ENCODE measurements around the gene NAPA.

GRCh38 chr19:47529018-47529742 lies 14.3 kb upstream of the NAPA start:
- TF ChIP-seq, protein P1, sequence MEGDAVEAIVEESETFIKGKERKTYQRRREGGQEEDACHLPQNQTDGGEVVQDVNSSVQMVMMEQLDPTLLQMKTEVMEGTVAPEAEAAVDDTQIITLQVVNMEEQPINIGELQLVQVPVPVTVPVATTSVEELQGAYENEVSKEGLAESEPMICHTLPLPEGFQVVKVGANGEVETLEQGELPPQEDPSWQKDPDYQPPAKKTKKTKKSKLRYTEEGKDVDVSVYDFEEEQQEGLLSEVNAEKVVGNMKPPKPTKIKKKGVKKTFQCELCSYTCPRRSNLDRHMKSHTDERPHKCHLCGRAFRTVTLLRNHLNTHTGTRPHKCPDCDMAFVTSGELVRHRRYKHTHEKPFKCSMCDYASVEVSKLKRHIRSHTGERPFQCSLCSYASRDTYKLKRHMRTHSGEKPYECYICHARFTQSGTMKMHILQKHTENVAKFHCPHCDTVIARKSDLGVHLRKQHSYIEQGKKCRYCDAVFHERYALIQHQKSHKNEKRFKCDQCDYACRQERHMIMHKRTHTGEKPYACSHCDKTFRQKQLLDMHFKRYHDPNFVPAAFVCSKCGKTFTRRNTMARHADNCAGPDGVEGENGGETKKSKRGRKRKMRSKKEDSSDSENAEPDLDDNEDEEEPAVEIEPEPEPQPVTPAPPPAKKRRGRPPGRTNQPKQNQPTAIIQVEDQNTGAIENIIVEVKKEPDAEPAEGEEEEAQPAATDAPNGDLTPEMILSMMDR (IDR thresholded peaks at IDR 0.05): no peak
- TF ChIP-seq POLR2A (IDR thresholded peaks at IDR 0.05) (no peak), EP300 (IDR thresholded peaks at IDR 0.05) (no peak)

Data from ovary (tissue), 3 donors.